Panc1 (cell line): ENCODE results near the gene RAPGEF3. TPM values are rescaled to one million over a fixed set of nuclear protein-coding genes. Genes with fewer than 3 reads are reported as not detected.

ENCODE experiments used
- ATAC-seq: fragments of 200-7000 bp; cut with Tn5 transposase; 2 replicates; pipeline ENCODE4 v1.9.1; 2020; ENCODE audit warnings: mild to moderate bottlenecking, moderate library complexity
- BruUV-seq: library from RNA; stranded (reverse); fragments of 400-500 nt; replicated peaks from 2 replicates; lab custom pipeline; 2021; lab: Mats Ljungman, UMichigan
- CTCF ChIA-PET: fragments of 300-600 bp; sonication (Branson Sonifier 250); formaldehyde crosslinking; loops from one replicate; lab custom pipeline; 2022; ENCODE audit warnings: antibody characterized with exemption; lab: Charles Lee
- POLR2A ChIA-PET: fragments of 300-600 bp; sonication (Branson Sonifier 250); formaldehyde crosslinking; loops from one replicate; lab custom pipeline; 2022; ENCODE audit warnings: antibody characterized with exemption; lab: Charles Lee
- DNase-seq: peaks from one replicate; pipeline ENCODE4 v3.0.0-alpha.2; 2010; ENCODE audit warnings: low read depth, low spot score
- H3K27ac ChIP-seq: 2 replicates; pipeline ENCODE4 v1.5.1; 2011; ENCODE audit warnings: mild to moderate bottlenecking, low read length, inconsistent platforms
- H3K27me3 ChIP-seq: fragments of 200-500 bp; sonication (Bioruptor generic); 2 replicates; pipeline ENCODE4 v1.6.0; 2014; ENCODE audit warnings: low read length, inconsistent platforms; ENCODE audit not compliant: control insufficient read depth, insufficient read depth
- H3K36me3 ChIP-seq: fragments of 200-500 bp; sonication (Bioruptor generic); 2 replicates; pipeline ENCODE4 v1.5.1; 2014; ENCODE audit warnings: inconsistent platforms, mild to moderate bottlenecking, low read length, moderate library complexity; ENCODE audit not compliant: control insufficient read depth, insufficient read depth
- H3K4me1 ChIP-seq: 2 replicates; pipeline ENCODE4 v1.5.1; 2011; ENCODE audit warnings: inconsistent platforms, mild to moderate bottlenecking, low read length, moderate library complexity; ENCODE audit not compliant: control insufficient read depth, insufficient read depth
- H3K4me3 ChIP-seq, 2 experiments: 2 replicates each; pipeline ENCODE4 v1.5.1; 2011 to 2012; ENCODE audit warnings: low read depth in 2 of 2, low read length in 2 of 2, mild to moderate bottlenecking in 2 of 2, inconsistent platforms in 1 of 2, moderate library complexity in 1 of 2
- H3K9me3 ChIP-seq: fragments of 200-500 bp; sonication (Bioruptor generic); 2 replicates; pipeline ENCODE4 v1.5.1; 2014; ENCODE audit warnings: low read depth, mild to moderate bottlenecking, inconsistent platforms, low read length, moderate library complexity; ENCODE audit not compliant: control insufficient read depth, insufficient read depth
- POLR2AphosphoS5 ChIP-seq: IDR thresholded peaks from 2 replicates; pipeline ENCODE4 v1.6.1; 2012; ENCODE audit warnings: mild to moderate bottlenecking, low read depth, low read length, moderate library complexity
- SIN3A ChIP-seq: IDR thresholded peaks from 2 replicates; pipeline ENCODE4 v1.6.1; 2012; ENCODE audit warnings: low read depth, mild to moderate bottlenecking, low read length, moderate library complexity, borderline replicate concordance; ENCODE audit not compliant: insufficient read depth
- TCF7L2 ChIP-seq: IDR thresholded peaks from 2 replicates; pipeline ENCODE4 v1.6.1; 2011; ENCODE audit warnings: mild to moderate bottlenecking, low read depth, low read length, inconsistent platforms
- in situ Hi-C: cut with HindIII; loops from 2 replicates; pipeline ENCODE4 v1.10.0; 2016; ENCODE audit warnings: low sequenced_read_pairs, low pct_unique_long_range_greater_than_20kb
- intact Hi-C: fragments of 100-400 bp; cut with micrococcal nuclease; formaldehyde crosslinking; loops from one replicate; pipeline ENCODE4 v1.10.0; 2022; ENCODE audit not compliant: unreplicated experiment
- total RNA-seq: library from RNA; stranded (reverse); gene quantifications from one replicate; pipeline ENCODE4 v1.2.1, GENCODE V29; 2021; ENCODE audit not compliant: unreplicated experiment
- TF ChIP-seq, protein P1 (sequence below), 2 experiments: IDR thresholded peaks; 2 replicates each; pipeline ENCODE4 v1.6.1; 2011 to 2012; ENCODE audit warnings: low read depth in 2 of 2, control low read depth in 1 of 2, low read length in 1 of 2, mild to moderate bottlenecking in 1 of 2, moderate library complexity in 1 of 2; ENCODE audit not compliant: insufficient read depth in 1 of 2
- TF ChIP-seq, protein P2 (sequence below): fragments of 450-650 bp; IDR thresholded peaks from 2 replicates; pipeline ENCODE4 v1.5.1; 2017; ENCODE audit warnings: mild to moderate bottlenecking

RAPGEF3 gene
- total RNA-seq, 1 experiment from 2014 or later: 5.8 TPM

DNA sequence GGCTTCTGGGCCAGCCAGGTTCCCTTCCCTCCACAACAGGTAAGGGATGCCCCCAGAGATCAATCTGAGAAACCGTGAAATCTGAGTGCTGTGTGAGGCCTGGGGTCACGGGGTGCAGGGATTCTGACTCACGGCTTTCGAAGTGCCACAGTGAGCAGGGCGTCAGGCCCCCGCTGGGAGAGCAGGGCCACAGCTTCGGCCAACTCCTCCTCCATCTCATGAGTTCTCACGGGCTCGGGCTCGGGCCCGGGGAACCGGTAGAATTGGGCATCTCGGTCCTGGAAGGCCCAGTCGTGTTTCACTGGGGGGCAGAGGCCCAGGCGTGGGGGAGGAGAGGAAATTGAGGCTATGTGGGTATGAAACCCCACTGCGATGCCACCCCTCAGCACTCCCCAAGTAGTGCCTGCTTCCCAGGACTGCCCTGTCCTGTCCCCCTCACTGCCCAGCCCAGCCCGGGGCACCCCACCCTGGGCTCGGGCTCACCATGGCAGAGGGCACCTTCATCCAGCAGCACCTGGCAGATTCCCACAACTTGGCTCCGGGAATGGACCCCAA is 7.7 kb downstream of the RAPGEF3 start:
- no peak for DNase-seq
- no peak for ATAC-seq
- no peaks in the 10 kb centered on the region for H3K27me3 ChIP-seq
- no TSS peak for BruUV-seq
- no peak overlapping the region for H3K4me3 ChIP-seq
- POLR2A ChIA-PET: interaction anchor here (0.8 kb wide), 1 partner anchor 454 kb away, joined by 3 read pairs; no protein-coding TSS in a partner anchor
- intact Hi-C loops (no loop called here), in situ Hi-C loops (no loop called here)
- CTCF ChIA-PET: no interaction called here
- H3K4me1 ChIP-seq: peaks cover 15% of the 10 kb centered on the region
- no peak overlapping the region for H3K27ac ChIP-seq
- no peaks in the 10 kb centered on the region for H3K9me3 ChIP-seq
- no peaks in the 10 kb centered on the region for H3K36me3 ChIP-seq
- TF ChIP-seq, protein P1, sequence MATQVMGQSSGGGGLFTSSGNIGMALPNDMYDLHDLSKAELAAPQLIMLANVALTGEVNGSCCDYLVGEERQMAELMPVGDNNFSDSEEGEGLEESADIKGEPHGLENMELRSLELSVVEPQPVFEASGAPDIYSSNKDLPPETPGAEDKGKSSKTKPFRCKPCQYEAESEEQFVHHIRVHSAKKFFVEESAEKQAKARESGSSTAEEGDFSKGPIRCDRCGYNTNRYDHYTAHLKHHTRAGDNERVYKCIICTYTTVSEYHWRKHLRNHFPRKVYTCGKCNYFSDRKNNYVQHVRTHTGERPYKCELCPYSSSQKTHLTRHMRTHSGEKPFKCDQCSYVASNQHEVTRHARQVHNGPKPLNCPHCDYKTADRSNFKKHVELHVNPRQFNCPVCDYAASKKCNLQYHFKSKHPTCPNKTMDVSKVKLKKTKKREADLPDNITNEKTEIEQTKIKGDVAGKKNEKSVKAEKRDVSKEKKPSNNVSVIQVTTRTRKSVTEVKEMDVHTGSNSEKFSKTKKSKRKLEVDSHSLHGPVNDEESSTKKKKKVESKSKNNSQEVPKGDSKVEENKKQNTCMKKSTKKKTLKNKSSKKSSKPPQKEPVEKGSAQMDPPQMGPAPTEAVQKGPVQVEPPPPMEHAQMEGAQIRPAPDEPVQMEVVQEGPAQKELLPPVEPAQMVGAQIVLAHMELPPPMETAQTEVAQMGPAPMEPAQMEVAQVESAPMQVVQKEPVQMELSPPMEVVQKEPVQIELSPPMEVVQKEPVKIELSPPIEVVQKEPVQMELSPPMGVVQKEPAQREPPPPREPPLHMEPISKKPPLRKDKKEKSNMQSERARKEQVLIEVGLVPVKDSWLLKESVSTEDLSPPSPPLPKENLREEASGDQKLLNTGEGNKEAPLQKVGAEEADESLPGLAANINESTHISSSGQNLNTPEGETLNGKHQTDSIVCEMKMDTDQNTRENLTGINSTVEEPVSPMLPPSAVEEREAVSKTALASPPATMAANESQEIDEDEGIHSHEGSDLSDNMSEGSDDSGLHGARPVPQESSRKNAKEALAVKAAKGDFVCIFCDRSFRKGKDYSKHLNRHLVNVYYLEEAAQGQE (IDR thresholded peaks at IDR 0.05; ENCODE audit: insufficient read depth in 1 of 2, low read depth in 2 of 2, low read length in 1 of 2): no peak
- TF ChIP-seq, protein P2, sequence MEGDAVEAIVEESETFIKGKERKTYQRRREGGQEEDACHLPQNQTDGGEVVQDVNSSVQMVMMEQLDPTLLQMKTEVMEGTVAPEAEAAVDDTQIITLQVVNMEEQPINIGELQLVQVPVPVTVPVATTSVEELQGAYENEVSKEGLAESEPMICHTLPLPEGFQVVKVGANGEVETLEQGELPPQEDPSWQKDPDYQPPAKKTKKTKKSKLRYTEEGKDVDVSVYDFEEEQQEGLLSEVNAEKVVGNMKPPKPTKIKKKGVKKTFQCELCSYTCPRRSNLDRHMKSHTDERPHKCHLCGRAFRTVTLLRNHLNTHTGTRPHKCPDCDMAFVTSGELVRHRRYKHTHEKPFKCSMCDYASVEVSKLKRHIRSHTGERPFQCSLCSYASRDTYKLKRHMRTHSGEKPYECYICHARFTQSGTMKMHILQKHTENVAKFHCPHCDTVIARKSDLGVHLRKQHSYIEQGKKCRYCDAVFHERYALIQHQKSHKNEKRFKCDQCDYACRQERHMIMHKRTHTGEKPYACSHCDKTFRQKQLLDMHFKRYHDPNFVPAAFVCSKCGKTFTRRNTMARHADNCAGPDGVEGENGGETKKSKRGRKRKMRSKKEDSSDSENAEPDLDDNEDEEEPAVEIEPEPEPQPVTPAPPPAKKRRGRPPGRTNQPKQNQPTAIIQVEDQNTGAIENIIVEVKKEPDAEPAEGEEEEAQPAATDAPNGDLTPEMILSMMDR: no peak

GRCh38 chr12:47750229-47750798 is 8.4 kb downstream of the RAPGEF3 start:
- Histone ChIP-seq H3K4me3 (no peak overlapping the region), H3K27me3 (no peaks in the 10 kb centered on the region), H3K9me3 (no peaks in the 10 kb centered on the region), H3K4me1 (peaks cover 13% of the 10 kb centered on the region), H3K27ac (no peak overlapping the region), H3K36me3 (no peaks in the 10 kb centered on the region)
- no peak for DNase-seq
- ATAC-seq: no peak
- in situ Hi-C loops (no loop called here), intact Hi-C loops (no loop called here)
- POLR2A ChIA-PET: no interaction called here
- CTCF ChIA-PET: no interaction called here
- TF ChIP-seq POLR2AphosphoS5 (no peak), SIN3A (no peak), TCF7L2 (no peak)
- TF ChIP-seq, protein P1 (IDR thresholded peaks at IDR 0.05; ENCODE audit: insufficient read depth in 1 of 2, low read depth in 2 of 2, low read length in 1 of 2): no peak
- TF ChIP-seq, protein P2: no peak
- BruUV-seq: no TSS peak
